ENCODE results near the gene GJA4. TPM values are rescaled to one million over a fixed set of nuclear protein-coding genes. Genes with fewer than 3 reads are reported as not detected.

GJA4 gene
- total and polyA plus RNA-seq, 2 of the 13 experiments (the other 11 are each of a cell fraction or from before 2014, with no cell fraction given), result not detected

DNA sequence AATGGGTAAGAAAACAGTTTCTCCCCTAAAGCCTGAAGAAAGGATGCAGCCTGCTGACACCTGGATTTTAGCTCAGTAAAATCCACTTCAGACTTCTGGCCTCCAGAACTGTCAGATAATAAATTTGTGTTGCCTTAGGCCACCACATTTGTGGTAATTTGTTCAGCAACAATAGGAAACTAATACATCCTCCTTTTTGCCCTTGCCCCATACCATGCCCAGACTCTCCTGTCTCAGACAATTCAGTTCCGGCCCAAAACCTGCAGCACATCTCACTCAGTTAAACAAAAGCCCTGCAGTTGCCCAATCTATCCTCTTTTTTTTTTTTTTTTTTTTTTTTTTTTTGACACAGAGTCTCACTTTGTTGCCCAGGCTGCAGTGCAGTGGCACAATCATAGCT is 40.9 kb downstream of the GJA4 start (continued):
- TF ChIP-seq, protein P1, sequence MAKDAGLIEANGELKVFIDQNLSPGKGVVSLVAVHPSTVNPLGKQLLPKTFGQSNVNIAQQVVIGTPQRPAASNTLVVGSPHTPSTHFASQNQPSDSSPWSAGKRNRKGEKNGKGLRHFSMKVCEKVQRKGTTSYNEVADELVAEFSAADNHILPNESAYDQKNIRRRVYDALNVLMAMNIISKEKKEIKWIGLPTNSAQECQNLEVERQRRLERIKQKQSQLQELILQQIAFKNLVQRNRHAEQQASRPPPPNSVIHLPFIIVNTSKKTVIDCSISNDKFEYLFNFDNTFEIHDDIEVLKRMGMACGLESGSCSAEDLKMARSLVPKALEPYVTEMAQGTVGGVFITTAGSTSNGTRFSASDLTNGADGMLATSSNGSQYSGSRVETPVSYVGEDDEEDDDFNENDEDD (CRISPR knock-in tag; IDR thresholded peaks at IDR 0.05; ENCODE audit: borderline replicate concordance), result no peak

DNA sequence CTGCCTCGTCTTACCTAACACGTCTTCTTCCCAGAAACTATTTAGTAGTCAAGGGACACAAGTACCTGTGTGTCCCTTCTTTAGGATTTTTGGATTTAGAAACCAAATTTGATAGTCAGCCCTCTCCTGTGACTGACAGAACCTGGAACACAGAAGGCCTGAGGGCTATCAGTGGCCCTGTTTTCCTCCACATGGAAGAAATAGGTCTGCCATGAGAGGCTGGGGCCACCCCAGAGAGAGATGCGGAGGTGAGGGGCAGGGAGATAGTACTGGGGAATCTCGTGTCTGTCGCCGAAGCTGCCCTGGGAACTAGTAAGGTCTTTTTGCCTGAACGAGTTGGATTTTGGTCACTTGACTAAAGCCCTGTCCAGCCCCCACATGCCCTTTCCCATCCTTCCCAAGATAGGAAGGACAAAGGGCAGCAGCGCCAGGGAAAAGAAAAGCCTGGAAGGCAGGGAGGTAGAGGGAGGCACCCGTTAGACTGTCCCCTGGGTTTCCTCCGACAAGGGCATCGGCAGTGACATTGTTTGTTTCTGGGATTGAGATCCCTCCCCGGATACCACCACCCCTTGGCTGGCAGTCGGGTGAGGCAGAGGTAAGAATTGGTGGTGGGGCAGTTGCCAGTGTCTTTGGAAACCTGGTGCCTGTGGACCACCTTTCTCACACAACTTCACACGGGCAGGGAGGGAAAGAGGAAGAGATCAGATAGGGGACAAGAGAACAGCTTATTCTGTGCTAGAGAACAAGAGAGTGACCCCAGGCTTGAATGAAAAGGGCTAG is 46.9 kb downstream of the GJA4 start:
- DNase-seq (ENCODE audit: low spot score) (no peak), FAIRE-seq (no peak), ATAC-seq (no peak)
- no peaks in the 10 kb centered on the region for H3K9me3 ChIP-seq (ENCODE audit: low read length)
- H2AFZ ChIP-seq (ENCODE audit: low read length), result no peak overlapping the region
- no peaks in the 10 kb centered on the region for H4K20me1 ChIP-seq (ENCODE audit: insufficient read depth, low read length)
- peaks cover 1 to 6% of the 10 kb centered on the region in 2 experiments; a peak in 1 of 5 replicates for H3K27me3 ChIP-seq (ENCODE audit: control insufficient read depth in 1 of 2, insufficient read depth in 2 of 2, low read length in 2 of 2)
- peaks cover 20% of the 10 kb centered on the region for H3K4me1 ChIP-seq (ENCODE audit: insufficient read depth, low read length)
- H3K27ac ChIP-seq (ENCODE audit: extremely low read length, insufficient read depth, low read length), result no peak overlapping the region
- in situ Hi-C loops (cut with HindIII; ENCODE audit: extremely low pct_ligation_motif_present, low pct_unique_long_range_greater_than_20kb) (no loop called here), intact Hi-C loops (cut with micrococcal nuclease; ENCODE audit: unreplicated experiment) (no loop called here)
- no peak overlapping the region for H3K4me2 ChIP-seq (ENCODE audit: low read depth, low read length)
- H3K79me2 ChIP-seq (ENCODE audit: insufficient read depth, low read length), result no peaks in the 10 kb centered on the region
- H3K4me3 ChIP-seq (replicated peaks in 1 of 3; ENCODE audit: insufficient read depth in 1 of 3, low read depth in 2 of 3, low read length in 3 of 3), result no peak overlapping the region
- POLR2A ChIA-PET, result no interaction called here
- no peaks in the 10 kb centered on the region for H3K36me3 ChIP-seq (replicated peaks in 1 of 2; ENCODE audit: control insufficient read depth in 1 of 2, insufficient read depth in 2 of 2, low read length in 2 of 2)
- no TSS peak for BruUV-seq (replicated peaks)
- 48% methylated on average over 10 of the region's 14 CpGs for WGBS (ENCODE audit: low lambda C conversion rate)
- CTCF ChIA-PET (ENCODE audit: low intra/inter-chr PET ratio, low total read pairs), result no interaction called here
- no peak overlapping the region for H3K9ac ChIP-seq (ENCODE audit: insufficient read depth, low read depth, low read length)
- TF ChIP-seq ZFX (CRISPR knock-in tag; IDR thresholded peaks at IDR 0.05; ENCODE audit: low read depth), result no peak
- TF ChIP-seq SUZ12 (IDR thresholded peaks at IDR 0.05; ENCODE audit: low read depth, low read length), result no peak
- no peak for TF ChIP-seq NBN (conservative IDR thresholded peaks at IDR 0.05)
- TF ChIP-seq, protein P2, sequence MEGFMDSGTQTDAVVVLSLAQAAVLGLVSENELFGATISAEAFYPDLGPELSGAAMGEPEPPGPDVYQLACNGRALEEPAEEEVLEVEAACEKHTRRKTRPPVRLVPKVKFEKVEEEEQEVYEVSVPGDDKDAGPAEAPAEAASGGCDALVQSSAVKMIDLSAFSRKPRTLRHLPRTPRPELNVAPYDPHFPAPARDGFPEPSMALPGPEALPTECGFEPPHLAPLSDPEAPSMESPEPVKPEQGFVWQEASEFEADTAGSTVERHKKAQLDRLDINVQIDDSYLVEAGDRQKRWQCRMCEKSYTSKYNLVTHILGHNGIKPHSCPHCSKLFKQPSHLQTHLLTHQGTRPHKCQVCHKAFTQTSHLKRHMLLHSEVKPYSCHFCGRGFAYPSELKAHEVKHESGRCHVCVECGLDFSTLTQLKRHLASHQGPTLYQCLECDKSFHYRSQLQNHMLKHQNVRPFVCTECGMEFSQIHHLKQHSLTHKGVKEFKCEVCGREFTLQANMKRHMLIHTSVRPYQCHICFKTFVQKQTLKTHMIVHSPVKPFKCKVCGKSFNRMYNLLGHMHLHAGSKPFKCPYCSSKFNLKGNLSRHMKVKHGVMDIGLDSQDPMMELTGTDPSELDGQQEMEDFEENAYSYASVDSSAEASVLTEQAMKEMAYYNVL (CRISPR knock-in tag; IDR thresholded peaks at IDR 0.05; ENCODE audit: borderline replicate concordance), result no peak
- TF ChIP-seq ZNF350 (CRISPR knock-in tag; IDR thresholded peaks at IDR 0.05; ENCODE audit: borderline replicate concordance, low read depth), result no peak
- no peak for TF ChIP-seq ZNF652 (CRISPR knock-in tag; IDR thresholded peaks at IDR 0.05; ENCODE audit: borderline replicate concordance, low read depth)
- no peak for TF ChIP-seq ZFP37 (CRISPR knock-in tag; IDR thresholded peaks at IDR 0.05; ENCODE audit: borderline replicate concordance)
- TF ChIP-seq, protein P3, sequence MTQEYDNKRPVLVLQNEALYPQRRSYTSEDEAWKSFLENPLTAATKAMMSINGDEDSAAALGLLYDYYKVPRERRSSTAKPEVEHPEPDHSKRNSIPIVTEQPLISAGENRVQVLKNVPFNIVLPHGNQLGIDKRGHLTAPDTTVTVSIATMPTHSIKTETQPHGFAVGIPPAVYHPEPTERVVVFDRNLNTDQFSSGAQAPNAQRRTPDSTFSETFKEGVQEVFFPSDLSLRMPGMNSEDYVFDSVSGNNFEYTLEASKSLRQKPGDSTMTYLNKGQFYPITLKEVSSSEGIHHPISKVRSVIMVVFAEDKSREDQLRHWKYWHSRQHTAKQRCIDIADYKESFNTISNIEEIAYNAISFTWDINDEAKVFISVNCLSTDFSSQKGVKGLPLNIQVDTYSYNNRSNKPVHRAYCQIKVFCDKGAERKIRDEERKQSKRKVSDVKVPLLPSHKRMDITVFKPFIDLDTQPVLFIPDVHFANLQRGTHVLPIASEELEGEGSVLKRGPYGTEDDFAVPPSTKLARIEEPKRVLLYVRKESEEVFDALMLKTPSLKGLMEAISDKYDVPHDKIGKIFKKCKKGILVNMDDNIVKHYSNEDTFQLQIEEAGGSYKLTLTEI (CRISPR knock-in tag; conservative IDR thresholded peaks at IDR 0.05), result no peak
- TF ChIP-seq BHLHE40 (IDR thresholded peaks at IDR 0.05; ENCODE audit: low read length), result no peak
- TF ChIP-seq, protein P4, sequence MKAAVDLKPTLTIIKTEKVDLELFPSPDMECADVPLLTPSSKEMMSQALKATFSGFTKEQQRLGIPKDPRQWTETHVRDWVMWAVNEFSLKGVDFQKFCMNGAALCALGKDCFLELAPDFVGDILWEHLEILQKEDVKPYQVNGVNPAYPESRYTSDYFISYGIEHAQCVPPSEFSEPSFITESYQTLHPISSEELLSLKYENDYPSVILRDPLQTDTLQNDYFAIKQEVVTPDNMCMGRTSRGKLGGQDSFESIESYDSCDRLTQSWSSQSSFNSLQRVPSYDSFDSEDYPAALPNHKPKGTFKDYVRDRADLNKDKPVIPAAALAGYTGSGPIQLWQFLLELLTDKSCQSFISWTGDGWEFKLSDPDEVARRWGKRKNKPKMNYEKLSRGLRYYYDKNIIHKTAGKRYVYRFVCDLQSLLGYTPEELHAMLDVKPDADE (CRISPR knock-in tag; IDR thresholded peaks at IDR 0.05), result no peak
- TF ChIP-seq NAIF1 (CRISPR knock-in tag; IDR thresholded peaks at IDR 0.05; ENCODE audit: borderline replicate concordance), result no peak
- no peak for TF ChIP-seq ZNF232 (CRISPR knock-in tag; IDR thresholded peaks at IDR 0.05; ENCODE audit: borderline replicate concordance)

Data from HepG2 (cell line).